ENCODE results near the gene WDR46. TPM values are rescaled to one million over a fixed set of nuclear protein-coding genes. Genes with fewer than 3 reads are reported as not detected.

WDR46 gene
- total and polyA plus RNA-seq, 2 of the 13 experiments (the other 11 are each of a cell fraction or from before 2014, with no cell fraction given), result 47.4 to 105 TPM

DNA sequence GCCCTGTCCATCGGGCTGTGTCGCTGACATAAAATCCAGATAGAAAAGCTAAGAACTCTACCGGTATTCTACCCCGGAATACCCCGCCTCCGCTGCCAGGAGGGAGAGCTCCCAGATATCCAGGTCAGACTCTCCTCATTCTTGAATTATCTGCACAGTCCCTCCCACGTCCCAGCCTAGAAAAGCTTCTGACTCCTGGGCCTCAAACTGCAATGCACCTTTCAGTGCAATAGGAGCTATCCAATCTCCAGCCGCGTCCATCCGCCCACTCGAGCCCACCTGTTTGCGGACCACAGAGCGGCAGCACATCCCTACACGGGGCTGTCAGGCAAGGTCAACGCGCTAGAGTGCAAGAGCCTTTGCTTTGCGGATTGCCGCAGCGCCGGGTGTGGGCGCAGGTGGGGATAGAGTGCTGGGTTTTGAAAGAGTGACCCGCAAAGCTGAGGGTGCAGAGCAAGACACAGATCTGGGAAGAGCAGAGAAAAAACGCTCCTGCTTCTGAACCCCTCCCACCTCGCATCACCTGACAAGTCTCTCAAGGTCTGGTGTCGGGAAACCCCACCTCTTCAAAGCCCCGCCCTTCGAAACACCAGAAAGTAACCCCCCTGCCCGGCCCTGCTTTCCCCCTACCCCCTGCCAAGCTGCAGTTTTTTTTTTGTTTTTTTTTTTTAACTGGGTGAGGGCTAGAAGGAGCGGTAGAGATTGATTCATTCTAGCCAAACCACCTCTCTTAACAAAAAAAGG lies 23.5 kb upstream of the WDR46 start (continued):
- TF ChIP-seq, protein P1, sequence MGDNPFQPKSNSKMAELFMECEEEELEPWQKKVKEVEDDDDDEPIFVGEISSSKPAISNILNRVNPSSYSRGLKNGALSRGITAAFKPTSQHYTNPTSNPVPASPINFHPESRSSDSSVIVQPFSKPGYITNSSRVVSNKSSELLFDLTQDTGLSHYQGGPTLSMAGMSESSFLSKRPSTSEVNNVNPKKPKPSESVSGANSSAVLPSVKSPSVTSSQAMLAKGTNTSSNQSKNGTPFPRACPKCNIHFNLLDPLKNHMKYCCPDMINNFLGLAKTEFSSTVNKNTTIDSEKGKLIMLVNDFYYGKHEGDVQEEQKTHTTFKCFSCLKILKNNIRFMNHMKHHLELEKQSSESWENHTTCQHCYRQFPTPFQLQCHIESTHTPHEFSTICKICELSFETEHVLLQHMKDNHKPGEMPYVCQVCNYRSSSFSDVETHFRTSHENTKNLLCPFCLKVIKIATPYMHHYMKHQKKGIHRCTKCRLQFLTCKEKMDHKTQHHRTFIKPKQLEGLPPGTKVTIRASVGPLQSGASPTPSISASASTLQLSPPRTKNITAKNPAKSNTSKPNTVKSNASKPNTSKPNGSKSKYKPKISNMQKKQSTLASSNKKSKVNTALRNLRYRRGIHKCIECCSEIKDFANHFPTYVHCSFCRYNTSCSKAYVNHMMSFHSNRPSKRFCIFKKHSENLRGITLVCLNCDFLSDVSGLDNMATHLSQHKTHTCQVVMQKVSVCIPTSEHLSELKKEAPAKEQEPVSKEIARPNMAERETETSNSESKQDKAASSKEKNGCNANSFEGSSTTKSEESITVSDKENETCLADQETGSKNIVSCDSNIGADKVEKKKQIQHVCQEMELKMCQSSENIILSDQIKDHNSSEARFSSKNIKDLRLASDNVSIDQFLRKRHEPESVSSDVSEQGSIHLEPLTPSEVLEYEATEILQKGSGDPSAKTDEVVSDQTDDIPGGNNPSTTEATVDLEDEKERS (CRISPR knock-in tag; IDR thresholded peaks at IDR 0.05), result no peak
- TF ChIP-seq PRDM15 (CRISPR knock-in tag; IDR thresholded peaks at IDR 0.05) (peak; percentile 50), HNRNPH1 (optimal IDR thresholded peaks at IDR 0.05; ENCODE audit: low read depth, low read length) (no peak), ZBTB20 (CRISPR knock-in tag; IDR thresholded peaks at IDR 0.05; ENCODE audit: borderline replicate concordance, low read depth) (no peak), ZNF556 (CRISPR knock-in tag; IDR thresholded peaks at IDR 0.05; ENCODE audit: borderline replicate concordance) (no peak), ZNF549 (CRISPR knock-in tag; IDR thresholded peaks at IDR 0.05) (no peak), ZNF589 (CRISPR knock-in tag; conservative IDR thresholded peaks at IDR 0.05) (no peak), YY1 (IDR thresholded peaks at IDR 0.05; ENCODE audit: insufficient read depth, insufficient replicate concordance, low read depth, low read length) (peak; percentile 34), FLYWCH1 (CRISPR knock-in tag; IDR thresholded peaks at IDR 0.05) (no peak), TAF15 (IDR thresholded peaks at IDR 0.05; ENCODE audit: low read depth, low read length, poor library complexity, severe bottlenecking) (no peak)
- TF ChIP-seq, protein P2, sequence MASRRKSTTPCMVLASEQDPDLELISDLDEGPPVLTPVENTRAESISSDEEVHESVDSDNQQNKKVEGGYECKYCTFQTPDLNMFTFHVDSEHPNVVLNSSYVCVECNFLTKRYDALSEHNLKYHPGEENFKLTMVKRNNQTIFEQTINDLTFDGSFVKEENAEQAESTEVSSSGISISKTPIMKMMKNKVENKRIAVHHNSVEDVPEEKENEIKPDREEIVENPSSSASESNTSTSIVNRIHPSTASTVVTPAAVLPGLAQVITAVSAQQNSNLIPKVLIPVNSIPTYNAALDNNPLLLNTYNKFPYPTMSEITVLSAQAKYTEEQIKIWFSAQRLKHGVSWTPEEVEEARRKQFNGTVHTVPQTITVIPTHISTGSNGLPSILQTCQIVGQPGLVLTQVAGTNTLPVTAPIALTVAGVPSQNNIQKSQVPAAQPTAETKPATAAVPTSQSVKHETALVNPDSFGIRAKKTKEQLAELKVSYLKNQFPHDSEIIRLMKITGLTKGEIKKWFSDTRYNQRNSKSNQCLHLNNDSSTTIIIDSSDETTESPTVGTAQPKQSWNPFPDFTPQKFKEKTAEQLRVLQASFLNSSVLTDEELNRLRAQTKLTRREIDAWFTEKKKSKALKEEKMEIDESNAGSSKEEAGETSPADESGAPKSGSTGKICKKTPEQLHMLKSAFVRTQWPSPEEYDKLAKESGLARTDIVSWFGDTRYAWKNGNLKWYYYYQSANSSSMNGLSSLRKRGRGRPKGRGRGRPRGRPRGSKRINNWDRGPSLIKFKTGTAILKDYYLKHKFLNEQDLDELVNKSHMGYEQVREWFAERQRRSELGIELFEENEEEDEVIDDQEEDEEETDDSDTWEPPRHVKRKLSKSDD (CRISPR knock-in tag; IDR thresholded peaks at IDR 0.05; ENCODE audit: low read depth), result 0 out of 2 replicates have a peak, but pooled peaks have one; percentile 53
- TF ChIP-seq, protein P3, sequence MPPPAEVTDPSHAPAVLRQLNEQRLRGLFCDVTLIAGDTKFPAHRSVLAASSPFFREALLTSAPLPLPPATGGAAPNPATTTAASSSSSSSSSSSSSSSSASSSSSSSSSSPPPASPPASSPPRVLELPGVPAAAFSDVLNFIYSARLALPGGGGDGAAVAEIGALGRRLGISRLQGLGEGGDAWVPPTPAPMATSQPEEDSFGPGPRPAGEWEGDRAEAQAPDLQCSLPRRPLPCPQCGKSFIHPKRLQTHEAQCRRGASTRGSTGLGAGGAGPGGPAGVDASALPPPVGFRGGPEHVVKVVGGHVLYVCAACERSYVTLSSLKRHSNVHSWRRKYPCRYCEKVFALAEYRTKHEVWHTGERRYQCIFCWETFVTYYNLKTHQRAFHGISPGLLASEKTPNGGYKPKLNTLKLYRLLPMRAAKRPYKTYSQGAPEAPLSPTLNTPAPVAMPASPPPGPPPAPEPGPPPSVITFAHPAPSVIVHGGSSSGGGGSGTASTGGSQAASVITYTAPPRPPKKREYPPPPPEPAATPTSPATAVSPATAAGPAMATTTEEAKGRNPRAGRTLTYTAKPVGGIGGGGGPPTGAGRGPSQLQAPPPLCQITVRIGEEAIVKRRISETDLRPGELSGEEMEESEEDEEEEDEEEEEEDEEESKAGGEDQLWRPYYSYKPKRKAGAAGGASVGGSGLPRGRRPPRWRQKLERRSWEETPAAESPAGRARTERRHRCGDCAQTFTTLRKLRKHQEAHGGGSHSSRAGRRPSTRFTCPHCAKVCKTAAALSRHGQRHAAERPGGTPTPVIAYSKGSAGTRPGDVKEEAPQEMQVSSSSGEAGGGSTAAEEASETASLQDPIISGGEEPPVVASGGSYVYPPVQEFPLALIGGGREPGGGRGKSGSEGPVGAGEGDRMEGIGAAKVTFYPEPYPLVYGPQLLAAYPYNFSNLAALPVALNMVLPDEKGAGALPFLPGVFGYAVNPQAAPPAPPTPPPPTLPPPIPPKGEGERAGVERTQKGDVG (CRISPR knock-in tag; IDR thresholded peaks at IDR 0.05; ENCODE audit: borderline replicate concordance), result no peak
- TF ChIP-seq, protein P4, sequence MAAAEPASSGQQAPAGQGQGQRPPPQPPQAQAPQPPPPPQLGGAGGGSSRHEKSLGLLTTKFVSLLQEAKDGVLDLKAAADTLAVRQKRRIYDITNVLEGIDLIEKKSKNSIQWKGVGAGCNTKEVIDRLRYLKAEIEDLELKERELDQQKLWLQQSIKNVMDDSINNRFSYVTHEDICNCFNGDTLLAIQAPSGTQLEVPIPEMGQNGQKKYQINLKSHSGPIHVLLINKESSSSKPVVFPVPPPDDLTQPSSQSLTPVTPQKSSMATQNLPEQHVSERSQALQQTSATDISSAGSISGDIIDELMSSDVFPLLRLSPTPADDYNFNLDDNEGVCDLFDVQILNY (CRISPR knock-in tag; conservative IDR thresholded peaks at IDR 0.05), result 0 out of 2 replicates have a peak, but pooled peaks have one; percentile 21
